GM21723 (cell line): ENCODE results near the gene TMX4.
"Not testable (repeated sequence)": the region's sequence is repeated elsewhere in the genome, so short reads cannot be mapped to it uniquely, and the experiment has no call there.

Source experiments
- ATAC-seq: cut with Tn5 transposase; IDR thresholded peaks from one replicate; pipeline ENCODE4 v1.9.1; 2021; ENCODE audit warnings: mild to moderate bottlenecking, moderate library complexity; ENCODE audit not compliant: unreplicated experiment

The TMX4 gene

GRCh38 chr20:7971536-7972280 is 47.9 kb downstream of the TMX4 start:
- ATAC-seq, result no peak

GRCh38 chr20:7967199-7967844 is 52.2 kb downstream of the TMX4 start:
- ATAC-seq, result no peak

GRCh38 chr20:7966176-7966575 is 53.4 kb downstream of the TMX4 start:
- no peak for ATAC-seq

- ATAC-seq, result no peak
These were observed 60.1 kb downstream of the TMX4 start for GRCh38 chr20:7959484-7959883.

GRCh38 chr20:7956561-7956960 is 63.0 kb downstream of the TMX4 start:
- not testable (repeated sequence) for ATAC-seq

- ATAC-seq, result no peak
These were observed 69.2 kb downstream of the TMX4 start for GRCh38 chr20:7950387-7950786.

- no peak for ATAC-seq
These were observed 75.7 kb downstream of the TMX4 start for GRCh38 chr20:7943891-7944290.

- ATAC-seq, result no peak
These were observed 79.2 kb downstream of the TMX4 start, which contains the start of gene HAO1 for GRCh38 chr20:7940341-7940740. HAO1 (minus strand) TSS chr20:7940458; CDS start chr20:7940422, 36 bp downstream.

- ATAC-seq, result no peak
These were observed 79.9 kb downstream of the TMX4 start for GRCh38 chr20:7939663-7940062.

- ATAC-seq, result no peak
These were observed 81.5 kb downstream of the TMX4 start for GRCh38 chr20:7938058-7938457.

GRCh38 chr20:7937328-7937727 is 82.2 kb downstream of the TMX4 start:
- no peak for ATAC-seq

- ATAC-seq, result peak; percentile 67
These were observed 84.5 kb downstream of the TMX4 start for GRCh38 chr20:7935027-7935551.

GRCh38 chr20:7933346-7933745 is 86.2 kb downstream of the TMX4 start:
- ATAC-seq, result no peak

- no peak for ATAC-seq
These were observed 89.2 kb downstream of the TMX4 start for GRCh38 chr20:7930343-7930742.
